Globus pallidus (tissue), 1 donor: ENCODE data around the gene KRTAP10-11.
"Not testable (repeated sequence)": the region's sequence is repeated elsewhere in the genome, so short reads cannot be mapped to it uniquely, and the experiment has no call there.

Experiments
- DNase-seq: peaks from one replicate; pipeline ENCODE4 v3.0.0-alpha.2; 2015; ENCODE audit warnings: low spot score

KRTAP10-11 gene

DNA sequence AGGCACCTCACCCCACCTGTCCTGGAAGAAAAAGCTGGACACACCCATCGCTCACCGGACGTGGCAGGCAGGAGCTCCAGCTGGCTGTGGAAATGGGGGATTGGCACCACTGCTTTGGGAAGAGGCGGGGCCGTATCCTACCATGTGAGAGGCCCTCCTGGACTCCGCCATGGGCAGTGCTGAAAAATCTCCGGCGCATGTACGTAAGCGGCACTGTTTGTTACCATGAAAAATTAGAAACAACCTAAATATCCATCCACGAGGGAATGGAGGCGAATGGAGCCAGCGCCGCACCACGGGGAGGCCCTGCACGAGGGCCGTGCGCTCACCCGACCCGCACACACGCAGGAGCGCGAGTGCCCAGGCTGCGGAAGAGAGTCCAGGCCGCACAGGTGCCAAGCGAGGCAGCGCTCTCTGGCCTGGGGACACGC lies 31.2 kb upstream of the KRTAP10-11 start:
- no peak for DNase-seq

DNA sequence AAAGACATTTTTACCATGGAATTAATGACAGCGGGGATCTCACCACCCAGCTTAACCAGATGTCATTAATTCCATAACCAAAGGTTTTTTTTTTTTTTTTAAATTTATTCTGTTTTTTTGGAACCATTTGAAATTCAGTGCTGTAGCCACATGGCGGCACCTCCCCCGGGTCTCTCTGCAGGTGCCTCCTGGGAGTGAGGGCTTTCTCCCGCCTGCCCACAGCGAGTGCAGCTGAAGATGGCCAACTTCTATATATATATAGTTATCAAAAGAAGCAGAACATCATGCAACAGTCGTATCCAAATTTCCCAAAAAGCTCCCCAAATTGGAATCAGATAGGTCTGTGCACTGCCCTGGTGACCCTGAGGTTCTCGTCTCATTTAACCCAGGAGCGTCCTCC lies 30.7 kb upstream of the KRTAP10-11 start:
- no peak for DNase-seq

DNA sequence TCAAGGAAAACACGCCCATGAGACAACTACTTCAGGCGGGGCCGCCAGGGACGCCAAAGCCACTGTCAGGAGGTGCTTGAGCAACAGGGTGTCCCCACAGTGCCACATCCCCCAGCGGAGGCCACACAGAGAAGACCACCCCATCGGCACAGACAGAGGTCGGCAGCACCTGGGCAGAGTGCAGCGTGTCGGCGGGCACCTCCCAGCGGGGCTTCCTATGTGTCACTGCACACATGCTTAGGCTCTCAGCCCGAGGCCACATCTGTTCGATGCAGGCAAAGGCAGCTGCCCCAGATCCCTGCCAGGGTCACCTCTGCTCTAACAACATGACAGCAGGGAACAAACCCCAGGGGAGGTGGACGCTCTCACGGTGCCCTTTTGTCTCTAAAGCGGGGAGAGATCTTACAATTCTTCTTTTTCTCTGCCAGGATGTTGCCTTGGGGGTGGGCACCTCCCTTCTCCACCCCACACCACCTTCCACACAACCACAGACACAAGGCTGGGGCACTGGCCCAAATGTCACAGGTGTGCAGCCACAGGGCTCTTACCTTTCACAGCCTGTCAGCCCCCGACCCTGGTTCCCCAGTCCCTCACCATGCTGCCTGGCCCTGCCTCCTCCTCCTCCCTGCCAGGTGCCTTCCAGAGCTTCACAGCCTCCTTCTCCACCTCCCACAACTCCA lies 30.2 kb upstream of the KRTAP10-11 start:
- no peak for DNase-seq

DNA sequence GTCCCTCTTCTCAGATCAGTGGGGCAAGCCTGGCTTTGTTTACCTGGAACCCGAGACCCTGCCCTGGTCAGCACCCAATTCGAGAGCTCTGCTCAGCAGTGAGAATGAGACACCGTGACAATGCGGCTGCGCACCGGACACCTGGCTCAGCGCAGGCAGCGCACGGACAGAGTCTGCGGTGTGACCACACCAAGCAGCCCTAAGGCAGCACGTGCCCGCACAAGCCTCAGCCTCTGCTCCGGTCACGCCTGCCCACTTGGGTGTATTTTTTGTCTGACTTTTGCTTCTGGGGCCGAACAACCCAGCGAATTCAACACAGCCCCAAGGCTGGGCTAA lies 29.7 kb upstream of the KRTAP10-11 start:
- DNase-seq: no peak

DNA sequence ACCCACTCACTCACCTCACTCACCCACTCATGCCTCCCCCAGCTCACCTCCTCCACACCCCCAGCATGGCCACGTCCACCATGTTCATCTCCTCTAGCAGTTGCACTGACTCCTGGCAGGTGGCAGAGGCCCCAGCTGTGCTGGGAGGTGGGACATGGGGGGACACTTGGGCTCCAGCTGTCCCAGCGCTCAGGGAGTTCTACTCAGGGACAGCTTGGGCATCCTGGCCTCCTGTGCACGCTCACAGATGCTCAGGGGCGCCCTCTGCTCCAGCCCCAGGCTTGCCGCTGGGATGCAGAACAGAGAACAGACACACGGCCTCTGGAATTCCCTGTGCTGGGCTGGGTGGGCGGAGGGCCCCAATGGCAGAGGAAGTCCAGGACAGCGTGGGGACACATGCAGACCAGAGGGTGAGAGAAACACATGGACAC lies 29.1 kb upstream of the KRTAP10-11 start:
- DNase-seq: no peak

DNA sequence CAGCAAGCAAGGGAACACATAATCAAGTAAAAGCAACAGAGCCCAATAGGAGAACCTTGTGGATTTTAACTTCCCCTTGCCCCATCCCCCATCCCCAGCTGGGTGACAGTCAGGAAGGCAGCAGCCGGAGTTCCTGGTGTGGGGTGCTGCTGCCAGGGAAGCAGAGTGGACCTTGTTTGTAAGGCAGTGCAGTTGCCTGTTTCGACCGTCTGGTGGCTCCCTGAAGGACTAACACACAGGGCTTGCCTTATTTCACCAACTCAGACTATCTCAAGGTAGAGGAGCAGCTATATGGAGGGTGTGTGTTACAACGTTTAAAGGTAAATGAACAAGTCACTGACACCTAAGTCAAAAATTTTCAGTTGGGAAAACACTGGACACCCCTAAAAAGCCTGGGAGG lies 27.7 kb upstream of the KRTAP10-11 start:
- DNase-seq: peak; percentile 5

DNA sequence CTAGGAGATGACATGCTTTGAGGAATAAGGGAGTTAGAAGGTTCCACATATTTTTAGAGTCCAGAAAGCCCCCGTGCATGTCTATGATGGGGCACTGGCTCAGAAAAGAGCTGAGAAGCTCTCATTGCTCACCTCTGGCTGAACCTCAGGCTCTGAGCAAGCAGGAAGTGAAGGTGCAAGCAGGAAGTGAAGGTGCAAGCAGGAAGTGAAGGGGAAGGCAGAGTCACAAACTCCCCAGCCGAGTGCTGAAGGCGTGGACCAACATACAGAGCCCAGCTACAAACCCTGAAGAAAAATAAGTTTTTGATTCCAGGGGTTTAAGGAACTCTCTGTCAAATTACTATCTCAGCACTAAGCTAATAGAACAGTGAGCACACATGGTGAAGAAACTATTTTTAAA lies 27.3 kb upstream of the KRTAP10-11 start:
- no peak for DNase-seq

DNA sequence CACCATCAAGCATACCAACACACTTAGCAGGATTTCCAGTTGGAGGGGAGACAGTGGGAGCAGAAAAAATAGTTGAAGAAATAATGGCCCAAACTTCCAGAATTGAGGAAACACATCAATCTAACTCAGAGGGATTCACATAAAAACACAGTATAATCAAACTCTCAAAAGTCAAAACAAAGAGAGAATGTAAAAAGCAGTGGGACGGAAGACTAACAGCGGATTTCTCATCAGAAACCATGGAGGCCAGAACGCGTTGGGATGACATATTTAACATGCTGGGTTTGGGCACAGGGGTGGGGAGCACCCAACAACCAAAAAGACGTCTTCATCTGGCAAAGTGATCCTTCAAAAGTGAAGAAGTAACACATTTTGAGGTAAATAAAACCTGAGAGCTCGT lies 26.3 kb upstream of the KRTAP10-11 start:
- DNase-seq: no peak

DNA sequence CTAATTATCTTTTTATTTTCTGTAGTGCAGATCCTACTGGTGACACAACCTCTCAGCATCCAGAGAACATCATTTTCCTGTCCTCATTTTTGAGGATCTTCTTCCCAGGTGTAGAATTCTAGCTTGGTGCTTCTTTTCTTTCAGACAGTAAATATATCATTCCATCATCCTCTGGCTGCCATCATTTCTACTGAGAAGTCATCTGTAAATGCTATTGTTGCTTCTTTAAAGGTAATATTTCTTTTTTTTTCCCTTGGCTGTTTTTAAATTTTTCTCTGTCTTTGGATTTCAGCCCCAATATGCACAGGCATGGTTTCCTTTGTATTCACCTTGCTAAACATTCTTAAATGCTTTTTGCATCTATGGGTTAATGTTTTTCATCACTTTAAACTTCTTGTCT lies 22.6 kb upstream of the KRTAP10-11 start:
- DNase-seq: no peak

DNA sequence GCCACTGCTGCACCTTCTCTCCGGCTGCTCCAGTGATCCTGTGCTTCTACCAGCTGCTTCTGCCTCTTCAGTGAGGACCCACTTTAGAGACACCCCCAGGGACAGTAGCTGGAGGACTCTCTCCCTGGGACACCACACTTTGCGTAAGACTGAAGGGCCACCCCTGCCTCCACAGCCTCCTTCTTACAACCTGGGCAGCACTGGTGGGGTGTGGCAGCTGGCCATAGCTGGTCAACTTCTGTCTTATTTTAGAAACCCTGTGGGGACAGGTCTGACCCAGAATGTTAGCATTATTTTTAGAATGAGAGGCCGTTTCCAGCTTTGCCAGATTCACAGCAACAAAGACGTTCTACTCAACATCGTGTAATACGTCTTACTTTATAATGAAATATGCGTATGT lies 20.5 kb upstream of the KRTAP10-11 start:
- no peak for DNase-seq

DNA sequence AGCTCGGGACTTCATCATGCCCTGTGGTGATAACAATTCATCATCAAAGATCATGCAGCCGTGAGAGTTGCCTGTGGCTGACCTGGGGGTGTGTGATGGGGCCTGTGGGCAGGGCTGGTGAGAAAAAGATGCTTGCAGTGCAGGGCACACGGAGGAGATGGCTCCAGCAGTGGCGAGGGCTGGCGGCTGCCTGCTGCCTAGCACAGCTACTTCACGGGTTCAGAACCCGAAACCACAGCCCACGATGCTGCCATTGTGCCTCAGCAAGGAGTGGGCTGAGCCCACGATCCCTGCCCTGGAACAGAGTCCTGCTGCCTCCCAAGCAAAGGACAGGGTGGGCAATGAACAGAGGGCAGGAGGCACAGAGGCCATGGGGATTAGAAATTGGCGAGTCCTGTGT lies 20.0 kb upstream of the KRTAP10-11 start:
- DNase-seq: no peak

DNA sequence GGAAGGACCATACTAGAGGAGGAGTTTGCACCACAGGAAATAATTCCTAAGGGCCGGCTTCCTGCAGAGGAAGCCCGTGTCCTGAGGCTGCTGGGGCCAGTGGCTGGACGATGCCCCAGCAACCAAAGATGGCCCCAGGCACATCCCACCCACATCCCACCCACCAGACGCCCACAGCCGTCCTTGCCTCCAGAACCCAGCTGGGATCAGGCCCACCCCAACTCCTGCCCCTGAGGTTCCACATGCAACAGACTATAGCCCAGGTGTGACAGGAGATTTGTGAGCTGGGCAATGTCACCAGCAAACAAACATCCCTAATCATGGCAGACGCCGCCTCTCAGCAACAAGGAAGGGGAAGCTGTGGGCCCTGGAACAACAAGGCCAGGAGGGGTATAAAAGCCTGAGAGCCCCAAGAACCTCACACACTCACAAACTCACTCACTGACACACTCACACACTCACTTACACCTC lies 19.5 kb upstream of the KRTAP10-11 start, which contains the start of gene KRTAP10-9:
TSS of gene KRTAP10-9 (plus strand) at position 421 of the 471 bp plus-strand sequence. CDS start 79 bp downstream, outside the sequence.
- no peak for DNase-seq

DNA sequence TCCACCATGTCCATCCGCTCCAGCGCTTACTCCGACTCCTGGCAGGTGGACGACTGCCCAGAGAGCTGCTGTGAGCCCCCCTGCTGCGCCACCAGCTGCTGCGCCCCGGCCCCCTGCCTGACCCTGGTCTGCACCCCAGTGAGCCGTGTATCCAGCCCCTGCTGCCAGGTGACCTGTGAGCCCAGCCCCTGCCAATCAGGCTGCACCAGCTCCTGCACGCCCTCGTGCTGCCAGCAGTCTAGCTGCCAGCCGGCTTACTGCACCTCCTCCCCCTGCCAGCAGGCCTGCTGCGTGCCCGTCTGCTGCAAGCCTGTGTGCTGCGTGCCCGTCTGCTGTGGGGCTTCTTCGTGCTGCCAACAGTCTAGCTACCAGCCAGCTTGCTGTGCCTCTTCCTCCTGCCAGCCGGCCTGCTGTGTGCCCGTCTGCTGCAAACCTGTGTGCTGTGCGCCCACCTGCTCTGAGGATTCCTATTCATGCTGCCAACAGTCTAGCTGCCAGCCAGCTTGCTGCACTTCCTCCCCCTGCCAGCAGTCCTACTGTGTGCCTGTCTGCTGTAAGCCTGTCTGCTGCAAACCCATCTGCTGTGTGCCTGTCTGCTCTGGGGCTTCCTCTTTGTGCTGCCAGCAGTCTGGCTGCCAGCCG lies 18.9 kb upstream of the KRTAP10-11 start:
- not testable (repeated sequence) for DNase-seq

DNA sequence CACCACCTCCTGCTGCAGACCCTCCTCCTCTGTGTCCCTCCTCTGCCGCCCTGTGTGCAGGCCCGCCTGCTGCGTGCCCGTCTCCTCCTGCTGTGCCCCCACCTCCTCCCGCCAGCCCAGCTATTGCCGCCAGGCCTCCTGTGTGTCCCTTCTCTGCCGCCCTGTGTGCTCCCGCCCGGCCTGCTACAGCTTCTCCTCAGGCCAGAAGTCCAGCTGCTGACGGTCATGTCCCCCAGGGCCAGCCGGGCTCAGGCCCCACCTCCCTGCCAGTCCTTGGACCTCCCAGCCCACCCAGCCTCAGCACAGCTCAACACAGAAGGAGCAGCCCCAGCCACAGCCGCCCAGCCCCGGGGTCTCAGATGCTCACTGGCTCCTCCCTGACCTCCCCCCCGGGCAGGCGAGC lies 18.4 kb upstream of the KRTAP10-11 start:
- not testable (repeated sequence) for DNase-seq

DNA sequence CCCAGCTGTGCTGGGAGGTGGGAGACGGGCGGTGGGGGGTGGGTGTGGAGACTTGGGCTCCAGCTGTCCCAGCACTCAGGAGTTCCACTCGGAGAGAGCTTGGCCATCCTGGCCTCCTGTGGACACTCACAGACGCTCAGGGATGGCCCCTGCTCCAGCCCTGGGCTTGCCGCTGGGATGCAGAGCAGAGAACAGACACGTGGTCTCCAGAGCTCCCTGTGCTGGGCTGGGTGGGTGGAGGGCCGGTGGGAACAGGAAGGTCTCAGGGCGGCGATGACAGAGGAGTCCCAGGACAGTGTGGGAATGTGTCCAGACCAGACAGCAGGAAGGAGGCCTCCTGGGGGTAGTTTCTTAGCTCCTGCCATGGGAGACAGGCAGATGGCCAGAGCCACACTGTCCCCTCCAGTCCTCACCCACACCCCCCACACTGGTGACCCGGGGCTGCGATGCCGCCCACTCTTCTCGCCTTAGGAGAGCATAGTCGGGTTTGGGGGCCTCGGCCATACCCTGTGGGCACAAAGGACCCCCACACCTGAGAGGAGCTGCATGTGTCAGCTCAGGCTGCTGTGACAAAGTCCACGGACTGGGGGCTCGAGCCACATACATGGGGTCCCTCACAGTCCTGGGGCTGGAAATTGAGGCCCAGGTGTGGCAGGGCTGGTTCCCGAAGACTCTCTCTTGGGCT lies 17.4 kb upstream of the KRTAP10-11 start:
- no peak for DNase-seq

DNA sequence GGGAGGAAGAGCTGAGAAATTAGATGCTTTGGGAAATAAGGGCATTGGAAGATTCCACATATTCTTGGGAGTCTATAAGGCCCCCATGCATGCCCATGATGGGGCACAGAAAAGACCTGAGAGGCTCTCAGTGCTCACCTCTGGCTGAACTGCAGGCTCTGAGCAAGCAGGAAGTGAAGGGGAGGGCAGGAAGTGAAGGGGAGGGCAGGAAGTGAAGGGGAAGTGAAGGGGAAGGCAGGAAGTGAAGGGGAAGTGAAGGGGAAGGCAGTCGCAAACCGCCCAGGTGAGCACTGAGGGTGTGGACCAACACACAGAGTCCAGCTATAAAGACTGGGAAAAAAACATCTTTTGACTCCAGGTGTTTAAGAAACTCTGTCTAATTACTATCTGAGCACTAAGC lies 15.8 kb upstream of the KRTAP10-11 start:
- no peak for DNase-seq

DNA sequence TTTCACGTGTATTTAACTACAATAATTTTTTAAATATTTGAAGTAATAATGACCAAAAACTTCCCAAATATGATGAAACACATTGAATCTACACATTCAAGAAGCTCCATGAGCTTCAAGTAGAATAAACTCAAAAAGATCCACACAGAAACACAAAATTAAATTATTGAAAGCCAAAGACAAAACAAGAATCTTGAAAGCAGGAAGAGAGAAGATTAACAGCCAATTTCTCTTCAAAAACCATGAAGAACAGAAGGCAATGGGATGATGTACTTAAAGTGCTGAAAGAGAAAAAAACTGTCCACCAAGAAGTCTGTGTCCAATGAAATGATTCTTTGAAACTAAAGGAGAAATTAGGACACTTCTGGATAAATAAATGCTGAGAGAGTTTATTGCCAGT lies 14.1 kb upstream of the KRTAP10-11 start:
- no peak for DNase-seq

DNA sequence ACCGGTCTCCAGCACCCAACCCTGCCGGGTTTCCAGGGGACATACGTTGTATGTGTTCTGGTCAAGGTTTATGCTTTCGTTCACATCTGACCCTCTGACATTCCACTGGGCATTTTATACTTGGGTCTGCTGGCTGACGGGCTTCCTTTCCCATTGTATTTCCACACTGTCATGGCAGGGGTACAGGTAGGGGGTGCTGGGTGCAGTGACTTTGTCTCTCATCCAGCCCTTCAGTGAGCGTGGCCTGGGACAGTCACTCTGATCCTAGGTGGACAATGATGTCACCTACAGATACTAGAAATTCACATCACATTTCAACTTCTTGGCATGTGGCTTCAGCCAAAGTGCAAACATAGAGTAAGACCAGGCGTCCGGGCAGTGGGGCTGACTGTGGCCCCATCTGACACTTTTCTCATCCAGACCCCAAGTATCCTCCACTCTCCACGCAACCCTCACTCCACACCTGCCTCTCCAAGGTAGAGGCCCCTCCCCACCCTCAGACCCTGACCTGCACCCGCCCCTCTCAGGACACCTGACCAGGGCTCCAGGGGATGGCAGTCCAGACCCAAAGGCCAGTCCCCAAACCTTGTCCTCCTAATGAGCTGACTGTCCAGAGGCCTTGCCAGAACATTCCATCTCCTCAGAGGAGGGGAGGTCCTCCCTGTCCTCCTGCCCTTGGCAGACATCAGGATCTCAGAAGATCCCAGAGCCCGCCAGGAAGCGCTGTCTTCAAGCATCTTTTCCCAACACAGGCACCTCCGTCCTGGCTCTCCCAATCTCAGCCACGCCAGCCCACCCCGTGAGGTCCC lies 9.8 kb upstream of the KRTAP10-11 start:
- no peak for DNase-seq

DNA sequence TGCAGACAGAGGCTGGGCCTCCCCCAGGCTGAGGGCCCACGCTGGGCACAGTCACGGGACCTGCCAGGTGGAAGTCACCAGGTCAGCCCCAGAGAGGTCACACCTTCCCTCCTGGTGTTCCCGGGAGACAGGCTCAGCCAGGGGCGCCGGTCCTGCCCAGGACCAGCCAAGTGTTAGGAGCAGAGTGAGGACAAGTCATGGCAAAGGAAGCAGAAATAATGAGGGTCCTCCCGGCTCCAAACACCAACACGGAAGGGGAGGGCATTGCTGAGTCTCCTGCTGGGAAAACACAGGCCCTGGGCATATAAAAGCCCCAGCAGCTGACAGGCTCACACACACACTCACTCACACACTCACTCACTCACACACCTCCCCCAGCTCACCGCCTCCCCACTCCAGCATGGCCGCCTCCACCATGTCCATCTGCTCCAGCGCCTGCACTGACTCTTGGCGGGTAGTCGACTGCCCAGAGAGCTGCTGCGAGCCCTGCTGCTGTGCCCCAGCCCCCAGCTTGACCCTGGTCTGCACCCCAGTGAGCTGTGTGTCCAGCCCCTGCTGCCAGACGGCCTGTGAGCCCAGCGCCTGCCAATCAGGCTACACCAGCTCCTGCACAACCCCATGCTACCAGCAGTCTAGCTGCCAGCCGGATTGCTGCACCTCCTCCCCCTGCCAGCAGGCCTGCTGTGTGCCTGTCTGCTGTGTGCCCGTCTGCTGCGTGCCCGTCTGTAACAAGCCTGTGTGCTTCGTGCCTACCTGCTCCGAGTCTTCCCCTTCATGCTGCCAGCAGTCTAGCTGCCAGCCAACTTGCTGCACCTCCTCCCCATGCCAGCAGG lies 9.0 kb upstream of the KRTAP10-11 start, which contains the start of gene KRTAP10-10:
TSS of gene KRTAP10-10 (plus strand) at position 339 of the 833 bp plus-strand sequence. CDS start at position 401, 62 bp downstream.
- no peak for DNase-seq

DNA sequence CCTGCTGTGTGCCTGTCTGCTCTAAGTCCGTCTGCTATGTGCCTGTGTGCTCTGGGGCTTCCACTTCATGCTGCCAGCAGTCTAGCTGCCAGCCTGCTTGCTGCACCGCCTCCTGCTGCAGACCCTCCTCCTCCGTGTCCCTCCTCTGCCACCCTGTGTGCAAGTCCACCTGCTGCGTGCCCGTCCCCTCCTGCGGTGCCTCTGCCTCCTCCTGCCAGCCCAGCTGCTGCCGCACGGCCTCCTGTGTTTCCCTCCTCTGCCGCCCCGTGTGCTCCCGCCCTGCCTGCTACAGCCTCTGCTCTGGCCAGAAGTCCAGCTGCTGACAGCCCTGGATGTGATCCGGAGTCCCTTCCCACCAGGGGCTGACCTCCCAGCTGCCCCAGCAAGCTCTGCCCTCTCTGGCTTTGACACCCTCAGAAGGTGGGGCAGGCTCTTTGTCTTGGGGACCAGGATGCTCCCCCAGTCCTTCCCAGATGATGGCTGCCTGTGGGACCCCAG lies 8.3 kb upstream of the KRTAP10-11 start:
- DNase-seq: not testable (repeated sequence)
